ENCODE measurements around the gene PRKCA.
A peak's percentile ranks its signal among the peaks of the same experiment; 100 is the strongest.
"Not testable (repeated sequence)": the region's sequence is repeated elsewhere in the genome, so short reads cannot be mapped to it uniquely, and the experiment has no call there.

The PRKCA gene

GRCh38 chr17:66301864-66302741 lies at the start of gene PRKCA:
PRKCA (plus strand) TSS chr17:66302613.
- DNase-seq (ENCODE audit: low read depth in 2 of 2): peak; percentile 24 to 57

GRCh38 chr17:66253458-66253857 lies 49.0 kb upstream of the PRKCA start:
- not testable (repeated sequence) for DNase-seq (ENCODE audit: low read depth in 2 of 2)

DNA sequence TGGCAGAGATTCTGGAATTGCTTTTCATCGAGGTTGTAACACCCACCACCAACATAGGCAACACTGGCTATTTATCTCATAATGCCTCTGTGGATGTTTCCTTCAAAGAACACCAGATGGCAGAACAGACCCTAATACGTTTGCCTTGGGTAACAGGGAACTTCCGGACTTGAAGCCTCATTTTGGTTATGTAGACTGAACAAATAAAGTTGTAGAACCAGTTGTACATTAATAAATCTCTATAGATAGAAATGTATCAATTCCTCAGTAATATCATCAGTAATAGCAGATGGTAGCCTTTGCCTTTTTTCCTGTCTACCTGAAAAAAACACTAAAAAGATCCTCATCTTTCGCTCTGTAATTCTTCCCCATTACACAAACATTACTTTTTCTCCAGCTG lies 47.3 kb upstream of the PRKCA start:
- DNase-seq (ENCODE audit: low read depth in 2 of 2): no peak

- no peak for DNase-seq (ENCODE audit: low read depth in 2 of 2)
Measured at GRCh38 chr17:66255527-66255971, 46.9 kb upstream of the PRKCA start.

DNA sequence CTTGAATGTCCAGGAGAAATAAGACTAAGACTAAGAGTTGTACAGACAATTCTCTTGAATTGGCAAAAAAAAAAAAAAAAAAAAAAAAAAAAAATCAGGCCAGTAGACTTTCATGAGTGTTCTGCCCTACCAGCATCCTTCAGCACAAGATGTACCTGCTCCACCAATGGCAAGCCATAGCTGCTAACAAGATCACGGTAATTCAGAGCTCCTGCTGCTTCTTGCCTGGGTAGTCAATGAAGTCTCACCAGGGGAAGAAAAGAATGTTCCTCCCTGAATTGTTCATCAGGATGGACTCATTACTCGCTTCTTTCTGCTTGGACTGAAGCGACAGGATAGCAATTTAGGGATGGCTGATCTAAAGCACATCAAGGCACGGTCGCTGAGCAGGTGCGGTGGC lies 42.1 kb upstream of the PRKCA start:
- DNase-seq (ENCODE audit: low read depth in 2 of 2): no peak

GRCh38 chr17:66260688-66261087 lies 41.7 kb upstream of the PRKCA start:
- no peak for DNase-seq (ENCODE audit: low read depth in 2 of 2)

- DNase-seq (ENCODE audit: low read depth in 2 of 2): no peak
Measured at GRCh38 chr17:66262767-66263166, 39.6 kb upstream of the PRKCA start.

GRCh38 chr17:66264696-66265095 lies 37.7 kb upstream of the PRKCA start:
- no peak for DNase-seq (ENCODE audit: low read depth in 2 of 2)

DNA sequence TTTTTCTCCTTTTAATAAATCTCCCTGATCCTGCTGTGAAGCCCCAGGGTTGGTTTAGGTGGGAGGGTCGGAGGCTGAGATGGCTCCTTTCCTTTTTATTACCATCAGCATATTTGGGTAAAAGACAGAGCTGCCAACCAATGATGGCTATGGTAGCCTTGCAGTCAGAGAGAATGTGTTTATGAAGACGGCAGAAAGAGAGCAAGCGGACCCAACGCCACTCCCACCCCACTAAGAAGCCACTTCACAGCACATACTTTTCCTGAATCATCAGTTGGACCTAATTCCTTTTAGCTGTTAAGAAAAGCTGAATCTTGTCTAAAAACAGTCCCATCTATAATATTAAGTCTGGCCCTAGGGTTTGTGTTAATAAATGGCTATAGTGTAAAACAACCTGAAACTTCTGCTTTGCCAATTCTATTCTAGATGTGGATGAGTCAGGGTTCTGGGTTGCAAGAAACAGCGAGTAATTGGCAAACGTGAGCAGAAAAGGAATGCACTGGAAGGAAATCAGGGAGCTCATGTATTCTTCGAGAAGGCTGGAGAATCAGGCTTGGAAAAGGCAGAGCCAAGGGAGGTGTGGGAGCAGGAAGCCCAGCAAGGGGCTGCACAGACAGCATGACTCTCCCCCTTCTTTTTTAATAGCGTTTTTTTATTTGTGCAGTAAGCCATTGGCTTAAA lies 34.0 kb upstream of the PRKCA start:
- DNase-seq (ENCODE audit: low read depth in 2 of 2): no peak

DNA sequence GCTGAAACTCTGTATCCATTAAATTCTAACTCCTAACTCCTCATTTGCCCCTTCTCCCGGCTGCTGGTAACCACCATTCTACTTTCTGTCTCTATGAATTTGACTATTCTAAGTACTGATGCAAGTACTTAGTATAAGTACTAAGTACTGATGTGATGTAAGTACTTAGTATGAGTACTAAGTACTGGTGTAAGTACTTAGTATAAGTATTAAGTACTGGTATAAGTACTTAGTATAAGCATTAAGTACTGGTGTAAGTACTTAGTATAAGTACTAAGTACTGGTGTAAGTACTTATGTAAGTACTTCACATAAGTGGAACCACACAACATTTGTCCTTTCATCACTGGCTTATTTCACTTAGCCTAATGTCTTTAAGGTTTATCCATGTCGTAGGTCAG lies 32.3 kb upstream of the PRKCA start:
- DNase-seq (ENCODE audit: low read depth in 2 of 2): no peak

GRCh38 chr17:66271512-66271911 lies 30.9 kb upstream of the PRKCA start:
- DNase-seq (ENCODE audit: low read depth in 2 of 2): no peak

GRCh38 chr17:66272811-66273585 lies 29.4 kb upstream of the PRKCA start:
- DNase-seq (ENCODE audit: low read depth in 2 of 2): no peak

- no peak for DNase-seq (ENCODE audit: low read depth in 2 of 2)
Measured at GRCh38 chr17:66273586-66273848, 28.9 kb upstream of the PRKCA start.

DNA sequence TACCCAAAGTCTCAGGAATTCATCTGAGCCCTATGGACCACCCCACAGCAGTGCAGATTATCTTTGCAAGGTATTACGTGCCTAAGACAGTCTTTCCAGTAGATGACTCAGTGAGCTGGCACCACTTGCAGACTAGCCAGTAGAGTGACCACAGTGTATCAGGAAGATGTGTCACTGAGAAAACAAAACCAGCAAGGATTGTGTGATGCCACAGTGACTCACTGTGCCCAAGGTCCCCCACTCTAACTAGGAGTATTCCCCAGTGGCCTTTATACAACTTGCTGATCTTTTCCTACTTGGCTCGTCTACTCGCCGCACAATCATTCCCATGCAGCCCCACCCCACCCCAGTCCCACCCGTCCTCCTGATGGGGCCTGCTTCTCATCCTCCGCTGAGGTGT lies 26.8 kb upstream of the PRKCA start:
- no peak for DNase-seq (ENCODE audit: low read depth in 2 of 2)

- no peak for DNase-seq (ENCODE audit: low read depth in 2 of 2)
Measured at GRCh38 chr17:66276328-66276937, 26.0 kb upstream of the PRKCA start.

DNA sequence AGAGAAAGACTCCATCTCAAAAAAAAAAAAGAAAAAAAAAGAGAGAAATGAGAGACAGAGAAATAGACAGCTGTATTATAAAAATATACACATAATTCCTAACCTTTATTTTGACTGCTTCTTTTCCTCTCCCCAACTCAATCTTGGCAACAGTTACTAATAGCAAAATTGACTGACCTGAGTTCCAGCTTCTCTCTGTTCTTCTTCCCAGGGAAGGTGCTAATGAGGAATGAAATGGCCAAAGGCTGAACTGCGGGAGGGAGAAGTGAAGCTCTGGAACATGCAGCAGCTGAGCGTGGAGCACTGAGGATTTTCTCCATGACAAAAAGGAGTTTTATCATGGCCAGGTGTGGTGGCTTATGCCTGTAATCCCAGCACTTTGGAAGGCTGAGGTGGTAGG lies 25.2 kb upstream of the PRKCA start:
- no peak for DNase-seq (ENCODE audit: low read depth in 2 of 2)

- no peak for DNase-seq (ENCODE audit: low read depth in 2 of 2)
Measured at GRCh38 chr17:66281661-66282369, 20.6 kb upstream of the PRKCA start.

DNA sequence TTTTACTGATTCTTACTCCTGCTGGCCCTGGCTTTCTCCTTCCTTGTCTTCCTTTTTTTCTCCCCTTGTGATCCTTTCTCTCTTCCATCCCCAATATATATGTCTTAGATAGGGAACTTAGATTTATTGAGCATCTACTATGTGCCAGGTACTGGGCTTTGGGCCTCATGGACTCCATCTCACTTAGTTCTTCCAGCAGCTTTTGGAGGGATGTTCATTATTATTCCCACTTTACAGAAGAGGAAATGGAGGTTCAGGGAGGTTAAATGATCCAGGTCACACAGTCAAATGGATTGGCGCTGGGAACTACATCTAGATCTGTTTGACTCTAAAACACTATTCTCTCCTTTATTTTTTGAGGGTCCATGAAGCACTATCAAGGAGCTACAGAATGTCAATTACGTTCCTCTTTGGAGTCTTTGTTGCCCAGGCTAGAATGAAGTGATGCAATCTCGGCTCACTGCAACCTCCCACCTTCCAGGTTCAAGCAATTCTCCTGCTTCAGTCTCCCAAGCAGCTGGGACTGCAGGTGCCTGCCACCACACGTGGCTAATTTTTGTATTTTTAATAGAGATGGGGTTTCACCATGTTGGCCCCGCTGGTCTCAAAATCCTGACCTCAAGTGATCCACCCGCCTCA lies 19.0 kb upstream of the PRKCA start:
- no peak for DNase-seq (ENCODE audit: low read depth in 2 of 2)

GRCh38 chr17:66283971-66284370 lies 18.4 kb upstream of the PRKCA start:
- no peak for DNase-seq (ENCODE audit: low read depth in 2 of 2)

- DNase-seq (ENCODE audit: low read depth in 2 of 2): no peak
Measured at GRCh38 chr17:66285149-66285548, 17.3 kb upstream of the PRKCA start.

GRCh38 chr17:66287911-66288310 lies 14.5 kb upstream of the PRKCA start:
- no peak for DNase-seq (ENCODE audit: low read depth in 2 of 2)

All from stimulated activated CD8-positive, alpha-beta memory T cell treated with anti-CD3 and anti-CD28 coated beads, Interleukin-15, amount 100 ng/mL, for 4 hours (primary cell).